GM23338 (cell line): ENCODE data around the gene LRBA. TPM values are rescaled to one million over a fixed set of nuclear protein-coding genes. Genes with fewer than 3 reads are reported as not detected.

Source experiments
- ATAC-seq: fragments of 200-7000 bp; cut with Tn5 transposase; 3 replicates; pipeline ENCODE4 v1.9.1; 2020
- DNase-seq: peaks from one replicate; pipeline ENCODE4 v3.0.0-alpha.2; 2015; ENCODE audit warnings: low spot score
- H2AFZ ChIP-seq: fragments of 200-600 bp; sonication (generic); 2 replicates; pipeline ENCODE4 v1.8.0; 2016; ENCODE audit warnings: antibody characterized with exemption, mild to moderate bottlenecking, moderate library complexity
- H3F3A ChIP-seq: fragments of 200-600 bp; sonication (generic); replicated peaks from 2 replicates; pipeline ENCODE4 v1.8.0; 2017; ENCODE audit warnings: antibody characterized with exemption, mixed run types, low read depth
- H3K27ac ChIP-seq: fragments of 200-600 bp; sonication (generic); 2 replicates; pipeline ENCODE4 v1.6.1; 2016; ENCODE audit warnings: low read depth
- H3K27me3 ChIP-seq: fragments of 200-600 bp; sonication (generic); 2 replicates; pipeline ENCODE4 v1.8.0; 2016; ENCODE audit warnings: mild to moderate bottlenecking, mixed run types, moderate library complexity; ENCODE audit not compliant: insufficient read depth
- H3K36me3 ChIP-seq: fragments of 200-600 bp; sonication (generic); 2 replicates; pipeline ENCODE4 v1.8.0; 2016; ENCODE audit warnings: mild to moderate bottlenecking; ENCODE audit not compliant: insufficient read depth
- H3K4me1 ChIP-seq: fragments of 200-600 bp; sonication (generic); 2 replicates; pipeline ENCODE4 v1.8.0; 2016; ENCODE audit warnings: mild to moderate bottlenecking, moderate library complexity; ENCODE audit not compliant: insufficient read depth
- H3K4me2 ChIP-seq: fragments of 200-600 bp; sonication (generic); 2 replicates; pipeline ENCODE4 v1.7.1; 2017; ENCODE audit warnings: mixed run types
- H3K4me3 ChIP-seq: fragments of 200-600 bp; sonication (generic); 2 replicates; pipeline ENCODE4 v1.6.1; 2016; ENCODE audit warnings: mixed run types
- H3K79me2 ChIP-seq: fragments of 200-600 bp; sonication (generic); replicated peaks from 2 replicates; pipeline ENCODE4 v1.8.0; 2017; ENCODE audit warnings: mild to moderate bottlenecking; ENCODE audit not compliant: insufficient read depth
- H3K9me2 ChIP-seq: fragments of 200-600 bp; sonication (generic); 2 replicates; pipeline ENCODE4 v1.8.0; 2017; ENCODE audit not compliant: insufficient read depth
- H4K20me1 ChIP-seq: fragments of 200-600 bp; sonication (generic); replicated peaks from 2 replicates; pipeline ENCODE4 v1.8.0; 2017; ENCODE audit warnings: mild to moderate bottlenecking; ENCODE audit not compliant: insufficient read depth
- H3K27ac Mint-ChIP-seq: 2 replicates; pipeline ENCODE4 v1.8.0; 2020; ENCODE audit warnings: inconsistent platforms, mild to moderate bottlenecking, moderate library complexity, mixed read lengths
- H3K27me3 Mint-ChIP-seq: 3 replicates; pipeline ENCODE4 v1.8.0; 2022; ENCODE audit warnings: low read depth, mild to moderate bottlenecking, moderate library complexity, mixed read lengths, inconsistent platforms; ENCODE audit not compliant: insufficient read depth, poor library complexity
- H3K36me3 Mint-ChIP-seq: 3 replicates; pipeline ENCODE4 v1.8.0; 2021; ENCODE audit warnings: low read depth, mild to moderate bottlenecking, inconsistent platforms, moderate library complexity, mixed read lengths
- H3K4me1 Mint-ChIP-seq: 3 replicates; pipeline ENCODE4 v1.8.0; 2020; ENCODE audit warnings: mild to moderate bottlenecking, inconsistent platforms, mixed read lengths
- H3K4me3 Mint-ChIP-seq: 3 replicates; pipeline ENCODE4 v1.8.0; 2021; ENCODE audit warnings: moderate library complexity, mild to moderate bottlenecking, inconsistent platforms, mixed read lengths
- H3K9me3 Mint-ChIP-seq: 3 replicates; pipeline ENCODE4 v1.8.0; 2020; ENCODE audit warnings: moderate library complexity, mild to moderate bottlenecking, inconsistent platforms, mixed read lengths
- CREB1 ChIP-seq: fragments of 250-450 bp; sonication (Bioruptor Pico); IDR thresholded peaks from 2 replicates; pipeline ENCODE4 v1.5.0; 2020; ENCODE audit warnings: low read depth, mild to moderate bottlenecking, moderate library complexity
- EZH2phosphoT487 ChIP-seq: fragments of 200-600 bp; sonication (generic); IDR thresholded peaks from one replicate; pipeline ENCODE4 v1.8.1; 2018; ENCODE audit warnings: antibody characterized with exemption; ENCODE audit not compliant: unreplicated experiment
- POLR2AphosphoS5 ChIP-seq: IDR thresholded peaks from 2 replicates; pipeline ENCODE4 v1.6.1; 2016; ENCODE audit warnings: antibody characterized with exemption, low read depth
- ZNF462 ChIP-seq: fragments of 250-450 bp; sonication (Bioruptor Pico); IDR thresholded peaks from 2 replicates; pipeline ENCODE4 v1.5.0; 2020; ENCODE audit warnings: mild to moderate bottlenecking, moderate library complexity
- polyA plus RNA-seq: library from polyadenylated mRNA; unstranded; fragments of >200 nt; fragmentation: Nextera tagmentation; extraction: Ambion mirVana; gene quantifications from 2 replicates; pipeline ENCODE4 v1.2.1, GENCODE V29; 2016
- total RNA-seq: library from RNA; depleted of rRNA; stranded (reverse); fragments of >200 nt; shearing (Covaris generic); gene quantifications from 2 replicates; pipeline ENCODE4 v1.2.3, GENCODE V29; 2014
- TF ChIP-seq, protein P1 (sequence below): IDR thresholded peaks from one replicate; pipeline ENCODE4 v1.6.1; 2018; ENCODE audit warnings: antibody characterized with exemption; ENCODE audit not compliant: unreplicated experiment

LRBA gene
- total and polyA plus RNA-seq, 2 experiments from 2014 or later: 23.3 to 126 TPM

DNA sequence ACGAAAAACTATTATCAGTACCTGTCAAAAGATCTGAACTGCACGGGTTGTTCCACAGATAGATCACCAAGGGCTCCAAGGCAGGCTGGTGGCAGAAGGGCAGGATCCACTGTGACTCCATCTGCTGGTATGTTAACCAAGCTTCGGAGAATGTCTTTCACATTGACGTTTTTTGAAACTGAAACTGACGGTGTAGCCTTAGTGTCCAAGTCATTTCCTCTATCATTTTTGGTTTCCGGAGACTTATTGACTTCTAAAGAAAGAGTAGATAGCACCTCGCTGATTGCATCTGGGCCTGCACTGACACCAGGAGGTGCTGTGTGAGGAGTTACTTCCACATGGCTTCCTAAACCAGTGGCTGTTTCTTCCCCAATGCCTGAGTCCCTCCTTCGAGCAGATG, 186.9 kb downstream of the LRBA start (continued):
- no peak for TF ChIP-seq ZNF462 (CRISPR knock-in tag)

- H3F3A ChIP-seq: no peaks in the 10 kb centered on the region
- no peak overlapping the region for H2AFZ ChIP-seq
- DNase-seq (no peak), ATAC-seq (no peak)
- no peaks in the 10 kb centered on the region for H3K9me3 Mint-ChIP-seq
- peaks cover 29% of the 10 kb centered on the region for H3K36me3 Mint-ChIP-seq
- H3K4me3 ChIP-seq: no peak overlapping the region
- no peaks in the 10 kb centered on the region for H3K79me2 ChIP-seq
- H3K4me1 Mint-ChIP-seq: no peaks in the 10 kb centered on the region
- H3K4me2 ChIP-seq: no peak overlapping the region
- no peaks in the 10 kb centered on the region for H3K27me3 ChIP-seq
- H3K27ac Mint-ChIP-seq: no peak overlapping the region
- no peak overlapping the region for H3K27ac ChIP-seq
- no peaks in the 10 kb centered on the region for H4K20me1 ChIP-seq
- no peaks in the 10 kb centered on the region for H3K27me3 Mint-ChIP-seq
- no peaks in the 10 kb centered on the region for H3K9me2 ChIP-seq
- no peaks in the 10 kb centered on the region for H3K4me1 ChIP-seq
- H3K4me3 Mint-ChIP-seq: no peak overlapping the region
- H3K36me3 ChIP-seq: no peaks in the 10 kb centered on the region
- TF ChIP-seq ZNF462 (CRISPR knock-in tag) (no peak), EZH2phosphoT487 (no peak), CREB1 (no peak), POLR2AphosphoS5 (no peak)
- TF ChIP-seq, protein P1, sequence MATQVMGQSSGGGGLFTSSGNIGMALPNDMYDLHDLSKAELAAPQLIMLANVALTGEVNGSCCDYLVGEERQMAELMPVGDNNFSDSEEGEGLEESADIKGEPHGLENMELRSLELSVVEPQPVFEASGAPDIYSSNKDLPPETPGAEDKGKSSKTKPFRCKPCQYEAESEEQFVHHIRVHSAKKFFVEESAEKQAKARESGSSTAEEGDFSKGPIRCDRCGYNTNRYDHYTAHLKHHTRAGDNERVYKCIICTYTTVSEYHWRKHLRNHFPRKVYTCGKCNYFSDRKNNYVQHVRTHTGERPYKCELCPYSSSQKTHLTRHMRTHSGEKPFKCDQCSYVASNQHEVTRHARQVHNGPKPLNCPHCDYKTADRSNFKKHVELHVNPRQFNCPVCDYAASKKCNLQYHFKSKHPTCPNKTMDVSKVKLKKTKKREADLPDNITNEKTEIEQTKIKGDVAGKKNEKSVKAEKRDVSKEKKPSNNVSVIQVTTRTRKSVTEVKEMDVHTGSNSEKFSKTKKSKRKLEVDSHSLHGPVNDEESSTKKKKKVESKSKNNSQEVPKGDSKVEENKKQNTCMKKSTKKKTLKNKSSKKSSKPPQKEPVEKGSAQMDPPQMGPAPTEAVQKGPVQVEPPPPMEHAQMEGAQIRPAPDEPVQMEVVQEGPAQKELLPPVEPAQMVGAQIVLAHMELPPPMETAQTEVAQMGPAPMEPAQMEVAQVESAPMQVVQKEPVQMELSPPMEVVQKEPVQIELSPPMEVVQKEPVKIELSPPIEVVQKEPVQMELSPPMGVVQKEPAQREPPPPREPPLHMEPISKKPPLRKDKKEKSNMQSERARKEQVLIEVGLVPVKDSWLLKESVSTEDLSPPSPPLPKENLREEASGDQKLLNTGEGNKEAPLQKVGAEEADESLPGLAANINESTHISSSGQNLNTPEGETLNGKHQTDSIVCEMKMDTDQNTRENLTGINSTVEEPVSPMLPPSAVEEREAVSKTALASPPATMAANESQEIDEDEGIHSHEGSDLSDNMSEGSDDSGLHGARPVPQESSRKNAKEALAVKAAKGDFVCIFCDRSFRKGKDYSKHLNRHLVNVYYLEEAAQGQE: no peak
These were observed 187.9 kb downstream of the LRBA start for GRCh38 chr4:150827226-150827625.
